GM12878 (cell line): ENCODE measurements around the gene STYXL1. TPM values are rescaled to one million over a fixed set of nuclear protein-coding genes. Genes with fewer than 3 reads are reported as not detected.

Source experiments
- ATAC-seq: fragments of 200-7000 bp; cut with Tn5 transposase; 3 replicates; pipeline ENCODE4 v1.9.1; 2020; ENCODE audit warnings: mild to moderate bottlenecking, moderate library complexity
- BruUV-seq: library from RNA; stranded (reverse); fragments of 400-500 nt; replicated peaks from 2 replicates; lab custom pipeline; 2021; lab: Mats Ljungman, UMichigan
- CTCF ChIA-PET: fragments of 300-600 bp; sonication (Branson Sonifier 250); formaldehyde crosslinking; extraction: SDS; loops from one replicate; lab custom pipeline; 2021; ENCODE audit warnings: inconsistent platforms; lab: Yijun Ruan, JAX
- POLR2A ChIA-PET: fragments of 350-600 bp; formaldehyde crosslinking; extraction: SDS; loops from one replicate; lab custom pipeline; 2021; ENCODE audit warnings: inconsistent platforms; lab: Charles Lee
- RAD21 ChIA-PET: fragments of 300-600 bp; sonication (Branson Sonifier 250); formaldehyde crosslinking; loops from one replicate; lab custom pipeline; 2023; ENCODE audit warnings: antibody characterized with exemption; ENCODE audit not compliant: unreplicated experiment; lab: Charles Lee
- SMC1A ChIA-PET: fragments of 300-600 bp; sonication (Branson Sonifier 250); formaldehyde crosslinking; loops from one replicate; lab custom pipeline; 2023; ENCODE audit not compliant: unreplicated experiment, uncharacterized antibody; lab: Charles Lee
- DNase-seq: peaks from one replicate; pipeline ENCODE4 v3.0.0-alpha.2; 2011; ENCODE audit warnings: low read depth, low spot score
- FAIRE-seq: peaks from 3 replicates; lab custom pipeline; 2011; peaks lifted over from hg19 to GRCh38; lab: Jason Lieb, UNC
- H2AFZ ChIP-seq: 2 replicates; pipeline ENCODE4 v1.6.0; 2011; ENCODE audit warnings: low read depth, low read length, control low read depth; ENCODE audit not compliant: control insufficient read depth
- H3K27ac ChIP-seq: 2 replicates; pipeline ENCODE4 v1.5.1; 2011; ENCODE audit warnings: control low read depth; ENCODE audit not compliant: control insufficient read depth, insufficient read depth
- H3K27me3 ChIP-seq, 2 experiments: replicated peaks in 1 of 2; 2 replicates each; pipeline versions ENCODE4 v1.6.0 to v1.6.1; 2011; ENCODE audit warnings: low read length in 1 of 2; ENCODE audit not compliant: control insufficient read depth in 2 of 2, insufficient read depth in 2 of 2
- H3K36me3 ChIP-seq, 2 experiments: 2 replicates each; pipeline ENCODE4 v1.5.1; 2011; ENCODE audit warnings: low read length in 1 of 2; ENCODE audit not compliant: control insufficient read depth in 2 of 2, insufficient read depth in 2 of 2
- H3K4me1 ChIP-seq: 2 replicates; pipeline ENCODE4 v1.6.1; 2011; ENCODE audit warnings: mild to moderate bottlenecking, low read length, moderate library complexity, mixed read lengths; ENCODE audit not compliant: control insufficient read depth, insufficient read depth
- H3K4me2 ChIP-seq: 2 replicates; pipeline ENCODE4 v1.6.0; 2011; ENCODE audit warnings: control low read depth; ENCODE audit not compliant: control insufficient read depth, insufficient read depth
- H3K4me3 ChIP-seq: fragments of 200-600 bp; sonication (generic); 2 replicates; pipeline ENCODE4 v1.5.1; 2016
- H3K79me2 ChIP-seq: 2 replicates; pipeline ENCODE4 v1.6.0; 2011; ENCODE audit warnings: low read length; ENCODE audit not compliant: control insufficient read depth, insufficient read depth
- H3K9ac ChIP-seq: 2 replicates; pipeline ENCODE4 v1.8.0; 2011; ENCODE audit warnings: low read length, control low read depth, mixed read lengths; ENCODE audit not compliant: control insufficient read depth, insufficient read depth
- H3K9me3 ChIP-seq: replicated peaks from 3 replicates; pipeline ENCODE4 v1.5.1; 2011; ENCODE audit warnings: mild to moderate bottlenecking, low read length; ENCODE audit not compliant: control insufficient read depth, insufficient read depth
- H4K20me1 ChIP-seq: 2 replicates; pipeline ENCODE4 v1.6.0; 2011; ENCODE audit not compliant: control insufficient read depth, insufficient read depth
- CREB1 ChIP-seq: IDR thresholded peaks from 2 replicates; pipeline ENCODE4 v1.6.1; 2012; ENCODE audit warnings: low read depth, mild to moderate bottlenecking, inconsistent platforms
- EP300 ChIP-seq, 2 experiments: fragments of 150-350 bp in 1 of 2; IDR thresholded peaks; 2 replicates each; pipeline ENCODE4 v1.6.1; 2011 to 2012; ENCODE audit warnings: low read depth in 2 of 2, low read length in 2 of 2, borderline replicate concordance in 1 of 2, improper control_type of control experiment in 1 of 2, inconsistent platforms in 1 of 2; ENCODE audit not compliant: control insufficient read depth in 1 of 2
- KAT2A ChIP-seq: conservative IDR thresholded peaks from 2 replicates; pipeline ENCODE4 v1.6.1; 2011; ENCODE audit warnings: low read depth, low read length; ENCODE audit not compliant: control insufficient read depth
- MAX ChIP-seq: IDR thresholded peaks from 2 replicates; pipeline ENCODE4 v1.6.1; 2012; ENCODE audit warnings: low read depth, low read length, improper control_type of control experiment
- MTA2 ChIP-seq: fragments of 450-650 bp; IDR thresholded peaks from 2 replicates; pipeline ENCODE4 v1.6.1; 2016; ENCODE audit warnings: low read depth, mild to moderate bottlenecking, moderate library complexity
- MXI1 ChIP-seq: fragments of 150-350 bp; IDR thresholded peaks from 2 replicates; pipeline ENCODE4 v1.6.1; 2011; ENCODE audit warnings: low read depth, mild to moderate bottlenecking, inconsistent platforms, low read length, improper control_type of control experiment
- NR2C1 ChIP-seq: fragments of 450-650 bp; IDR thresholded peaks from 2 replicates; pipeline ENCODE4 v1.6.1; 2017; ENCODE audit warnings: antibody characterized with exemption, mild to moderate bottlenecking, moderate library complexity
- NRF1 ChIP-seq: conservative IDR thresholded peaks from 2 replicates; pipeline ENCODE4 v1.6.1; 2011; ENCODE audit warnings: mild to moderate bottlenecking, low read depth, low read length, improper control_type of control experiment
- SIX5 ChIP-seq: IDR thresholded peaks from 2 replicates; pipeline ENCODE4 v1.6.1; 2011; ENCODE audit warnings: mild to moderate bottlenecking, low read depth, low read length, moderate library complexity; ENCODE audit not compliant: severe bottlenecking
- SMAD1 ChIP-seq: fragments of 450-650 bp; IDR thresholded peaks from 2 replicates; pipeline ENCODE4 v1.6.1; 2018; ENCODE audit warnings: mild to moderate bottlenecking, low read depth; ENCODE audit not compliant: partially characterized antibody
- SMC3 ChIP-seq: IDR thresholded peaks from 2 replicates; pipeline ENCODE4 v1.6.1; 2011; ENCODE audit warnings: low read length, improper control_type of control experiment, borderline replicate concordance
- SP1 ChIP-seq: IDR thresholded peaks from one replicate; pipeline ENCODE4 v1.6.1; 2011; ENCODE audit warnings: low read depth, low read length
- STAT3 ChIP-seq: IDR thresholded peaks from 2 replicates; pipeline ENCODE4 v1.6.1; 2011; ENCODE audit warnings: low read depth, low read length, improper control_type of control experiment
- YBX1 ChIP-seq: fragments of 450-650 bp; IDR thresholded peaks from 2 replicates; pipeline ENCODE4 v1.6.1; 2016; ENCODE audit warnings: antibody characterized with exemption
- ZNF384 ChIP-seq: IDR thresholded peaks from 2 replicates; pipeline ENCODE4 v1.6.1; 2012; ENCODE audit warnings: low read depth, mild to moderate bottlenecking, low read length, improper control_type of control experiment, borderline replicate concordance
- WGBS: methylation state at CpG from one replicate; pipeline ENCODE4 v1.1.6; 2016; ENCODE audit warnings: low lambda C conversion rate; ENCODE audit not compliant: insufficient replicate concordance, insufficient coverage; ENCODE audit errors: missing lambda C conversion rate; 5-methylcytosine and 5-hydroxymethylcytosine counted together
- in situ Hi-C: fragments of 300-500 bp; cut with MboI; formaldehyde crosslinking; loops from 9 replicates; pipeline ENCODE4 v1.14.3; 2018; ENCODE audit warnings: mixed read lengths
- intact Hi-C: fragments of 100-400 bp; cut with micrococcal nuclease; formaldehyde crosslinking; loops from one replicate; pipeline ENCODE4 v1.14.2; 2022; ENCODE audit not compliant: unreplicated experiment
- polyA plus RNA-seq, 11 experiments: library from polyadenylated mRNA; depleted of rRNA in 4 of 11; unstranded in 6 of 11; stranded (reverse) in 5 of 11; fragments of >200 nt; fragmentation: Nextera tagmentation in 4 of 11; fragmentation: Illumina TruSeq in 1 of 11; extraction: Ambion mirVana in 4 of 11; extraction: Trizol in 1 of 11; gene quantifications; 1 replicate in 1 of 11; 2 replicates in 10 of 11; pipeline versions ENCODE4 v1.2.1 to v1.2.3, GENCODE V29; 2011 to 2016; ENCODE audit warnings: inconsistent platforms in 2 of 11, missing spikeins in 2 of 11, low read depth in 1 of 11
- total RNA-seq, 4 experiments: library from RNA; depleted of rRNA in 3 of 4; stranded (reverse); fragments of >200 nt in 3 of 4; fragmentation: Illumina TruSeq in 1 of 4; extraction: Trizol in 1 of 4; gene quantifications; 2 replicates each; pipeline versions ENCODE4 v1.2.1 to v1.2.3, GENCODE V29; 2013 to 2021
- TF ChIP-seq, protein P1 (sequence below): fragments of 450-650 bp; IDR thresholded peaks from 2 replicates; pipeline ENCODE4 v1.6.1; 2017; ENCODE audit warnings: mild to moderate bottlenecking, low read depth, inconsistent platforms; ENCODE audit not compliant: poor library complexity, severe bottlenecking
- TF ChIP-seq, protein P2 (sequence below): IDR thresholded peaks from 2 replicates; pipeline ENCODE4 v1.6.1; 2011; ENCODE audit warnings: borderline replicate concordance, low read depth, mild to moderate bottlenecking, moderate library complexity, mixed read lengths, low read length; ENCODE audit not compliant: insufficient read depth; ENCODE audit errors: extremely low read length
- TF ChIP-seq, protein P3 (sequence below): fragments of 450-650 bp; IDR thresholded peaks from 2 replicates; pipeline ENCODE4 v1.6.1; 2016; ENCODE audit warnings: mild to moderate bottlenecking

STYXL1 gene
- total and polyA plus RNA-seq, 10 of the 15 experiments (the other 5 are each of a cell fraction or from before 2014, with no cell fraction given) = 18.4 to 65.9 (median 40.7) TPM

DNA sequence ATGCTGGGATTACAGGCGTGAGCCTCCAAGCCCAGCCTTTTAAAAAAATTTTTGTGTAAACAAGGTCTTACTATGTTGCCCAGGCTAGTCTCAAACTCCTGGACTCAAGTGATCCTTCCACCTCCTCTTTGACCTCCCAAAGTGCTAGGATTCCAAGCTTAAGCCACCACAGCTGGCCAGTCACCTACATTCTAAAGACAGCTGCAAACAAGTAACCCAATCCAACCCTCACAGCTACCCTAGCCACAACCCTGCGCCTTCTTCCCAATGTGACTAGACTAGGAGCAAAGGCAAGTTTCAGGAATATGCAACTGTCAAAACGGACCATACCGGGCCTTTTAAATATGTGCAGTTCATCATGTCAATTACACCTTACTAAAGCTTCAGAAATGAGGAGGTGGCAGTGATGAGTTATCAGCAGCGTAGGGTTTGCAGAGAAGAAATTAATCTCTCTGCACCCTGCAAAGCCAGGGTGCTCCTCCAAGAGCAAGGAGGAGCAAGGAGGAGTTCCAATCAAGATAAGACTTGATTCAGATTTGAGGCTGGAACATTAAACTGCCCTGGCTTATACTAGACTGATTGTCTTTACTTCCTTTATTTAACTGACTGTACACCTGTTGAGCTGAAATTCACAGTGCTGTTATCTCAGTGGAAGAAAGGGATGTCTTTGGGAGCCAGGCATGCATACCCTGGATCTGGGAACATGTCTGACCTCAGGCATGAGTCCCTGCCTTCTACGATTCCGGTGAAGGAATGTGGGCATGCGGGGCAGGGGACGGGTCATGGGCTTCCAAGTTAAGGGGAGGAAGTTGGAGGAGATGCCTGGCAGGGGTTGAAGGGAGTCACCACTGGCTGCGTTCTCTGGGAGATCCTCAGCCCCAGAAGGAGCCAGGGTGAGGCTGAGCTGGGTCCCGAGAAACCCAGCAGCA lies 37.9 kb downstream of the STYXL1 start:
- Histone ChIP-seq H3K9me3 (no peaks in the 10 kb centered on the region), H3K9ac (no peak overlapping the region), H3K27me3 (no peaks in the 10 kb centered on the region), H3K4me1 (peaks cover 19% of the 10 kb centered on the region), H2AFZ (no peak overlapping the region), H3K79me2 (no peaks in the 10 kb centered on the region), H3K36me3 (no peaks in the 10 kb centered on the region; a peak in 2 of 4 replicates), H3K4me2 (no peak overlapping the region)
- intact Hi-C loops = loop anchor here (10.0 kb wide), 1 partner anchor 235 kb away; the partner anchor contains the start of gene CCL26
- CTCF ChIA-PET = interaction anchor here (0.8 to 2.8 kb wide), 4 partner anchors 10 to 145 kb away, joined by 3 to 21 read pairs (median 14); no protein-coding TSS in a partner anchor
- DNase-seq = no peak
- POLR2A ChIA-PET = interaction anchor here (1.1 to 1.4 kb wide), 4 partner anchors 10 to 94 kb away, joined by 3 to 5 read pairs (median 4); no protein-coding TSS in a partner anchor
- in situ Hi-C loops = no loop called here
- TF ChIP-seq MAX = no peak
- no peak for TF ChIP-seq NR2C1
- TF ChIP-seq, protein P1, sequence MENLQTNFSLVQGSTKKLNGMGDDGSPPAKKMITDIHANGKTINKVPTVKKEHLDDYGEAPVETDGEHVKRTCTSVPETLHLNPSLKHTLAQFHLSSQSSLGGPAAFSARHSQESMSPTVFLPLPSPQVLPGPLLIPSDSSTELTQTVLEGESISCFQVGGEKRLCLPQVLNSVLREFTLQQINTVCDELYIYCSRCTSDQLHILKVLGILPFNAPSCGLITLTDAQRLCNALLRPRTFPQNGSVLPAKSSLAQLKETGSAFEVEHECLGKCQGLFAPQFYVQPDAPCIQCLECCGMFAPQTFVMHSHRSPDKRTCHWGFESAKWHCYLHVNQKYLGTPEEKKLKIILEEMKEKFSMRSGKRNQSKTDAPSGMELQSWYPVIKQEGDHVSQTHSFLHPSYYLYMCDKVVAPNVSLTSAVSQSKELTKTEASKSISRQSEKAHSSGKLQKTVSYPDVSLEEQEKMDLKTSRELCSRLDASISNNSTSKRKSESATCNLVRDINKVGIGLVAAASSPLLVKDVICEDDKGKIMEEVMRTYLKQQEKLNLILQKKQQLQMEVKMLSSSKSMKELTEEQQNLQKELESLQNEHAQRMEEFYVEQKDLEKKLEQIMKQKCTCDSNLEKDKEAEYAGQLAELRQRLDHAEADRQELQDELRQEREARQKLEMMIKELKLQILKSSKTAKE = no peak
- TF ChIP-seq ZNF384 = no peak
- TF ChIP-seq SMC3 = no peak
- no peak for TF ChIP-seq EP300 (IDR thresholded peaks at IDR 0.05; ENCODE audit: borderline replicate concordance in 1 of 2, control insufficient read depth in 1 of 2, low read depth in 2 of 2, low read length in 2 of 2)
- TF ChIP-seq YBX1 = no peak
- TF ChIP-seq SP1 = no peak
- TF ChIP-seq NRF1 = no peak
- TF ChIP-seq CREB1 = no peak
- no peak for TF ChIP-seq STAT3
- TF ChIP-seq KAT2A = no peak
- no peak for TF ChIP-seq MXI1
- no peak for TF ChIP-seq SMAD1
- TF ChIP-seq, protein P2, sequence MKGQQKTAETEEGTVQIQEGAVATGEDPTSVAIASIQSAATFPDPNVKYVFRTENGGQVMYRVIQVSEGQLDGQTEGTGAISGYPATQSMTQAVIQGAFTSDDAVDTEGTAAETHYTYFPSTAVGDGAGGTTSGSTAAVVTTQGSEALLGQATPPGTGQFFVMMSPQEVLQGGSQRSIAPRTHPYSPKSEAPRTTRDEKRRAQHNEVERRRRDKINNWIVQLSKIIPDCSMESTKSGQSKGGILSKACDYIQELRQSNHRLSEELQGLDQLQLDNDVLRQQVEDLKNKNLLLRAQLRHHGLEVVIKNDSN = no peak
- TF ChIP-seq SIX5 = no peak
- TF ChIP-seq MTA2 = no peak
- TF ChIP-seq, protein P3, sequence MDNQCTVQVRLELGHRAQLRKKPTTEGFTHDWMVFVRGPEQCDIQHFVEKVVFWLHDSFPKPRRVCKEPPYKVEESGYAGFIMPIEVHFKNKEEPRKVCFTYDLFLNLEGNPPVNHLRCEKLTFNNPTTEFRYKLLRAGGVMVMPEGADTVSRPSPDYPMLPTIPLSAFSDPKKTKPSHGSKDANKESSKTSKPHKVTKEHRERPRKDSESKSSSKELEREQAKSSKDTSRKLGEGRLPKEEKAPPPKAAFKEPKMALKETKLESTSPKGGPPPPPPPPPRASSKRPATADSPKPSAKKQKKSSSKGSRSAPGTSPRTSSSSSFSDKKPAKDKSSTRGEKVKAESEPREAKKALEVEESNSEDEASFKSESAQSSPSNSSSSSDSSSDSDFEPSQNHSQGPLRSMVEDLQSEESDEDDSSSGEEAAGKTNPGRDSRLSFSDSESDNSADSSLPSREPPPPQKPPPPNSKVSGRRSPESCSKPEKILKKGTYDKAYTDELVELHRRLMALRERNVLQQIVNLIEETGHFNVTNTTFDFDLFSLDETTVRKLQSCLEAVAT = no peak
- TF ChIP-seq, all 136 proteins: peak for 0
- no TSS peak for BruUV-seq
- FAIRE-seq (no peak), ATAC-seq (no peak)
- 92% methylated on average over 11 of the region's 11 CpGs for WGBS
- ChIA-PET RAD21 (interaction anchor here (0.8 to 4.4 kb wide), 2 partner anchors 10 to 94 kb away, joined by 3 to 21 read pairs; no protein-coding TSS in a partner anchor), SMC1A (interaction anchor here (0.8 to 1.9 kb wide), 2 partner anchors 11 to 94 kb away, joined by 3 to 12 read pairs; no protein-coding TSS in a partner anchor)
- Histone ChIP-seq H4K20me1 (no peaks in the 10 kb centered on the region), H3K27ac (no peak overlapping the region), H3K4me3 (no peak overlapping the region)
